Suppressor macrophage treated with lipopolysaccharide for 4 hours (primary cell): ENCODE results near the gene NCOR1.
"Not testable (repeated sequence)": the region's sequence is repeated elsewhere in the genome, so short reads cannot be mapped to it uniquely, and the experiment has no call there.

Experiments used
- DNase-seq: peaks from one replicate; pipeline ENCODE4 v3.0.0-alpha.2; 2020

The NCOR1 gene

GRCh38 chr17:16214190-16215001, 938 bp downstream of the NCOR1 start:
- DNase-seq: no peak

- DNase-seq: no peak
Measured at GRCh38 chr17:16212793-16213192, 2.5 kb downstream of the NCOR1 start.

- no peak for DNase-seq
Measured at GRCh38 chr17:16211590-16211989, 3.7 kb downstream of the NCOR1 start.

DNA sequence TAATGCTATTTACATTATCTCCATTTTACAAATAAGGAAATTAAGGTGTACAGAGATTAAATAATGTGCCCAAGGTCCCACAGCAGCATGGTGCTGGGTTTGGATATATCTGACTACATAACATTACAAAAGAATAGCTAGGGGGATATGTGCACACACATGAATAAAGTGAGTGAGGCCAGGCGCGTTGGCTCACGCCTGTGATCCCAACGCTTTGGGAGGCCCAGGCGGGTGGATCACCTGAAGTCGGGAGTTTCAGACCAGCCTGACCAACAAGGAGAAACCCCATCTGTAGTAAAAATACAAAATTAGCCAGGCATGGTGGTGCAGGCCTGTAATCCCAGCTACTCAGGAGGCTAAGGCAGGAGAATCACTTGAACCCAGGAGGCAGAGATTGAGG, 10.6 kb downstream of the NCOR1 start:
- not testable (repeated sequence) for DNase-seq

DNA sequence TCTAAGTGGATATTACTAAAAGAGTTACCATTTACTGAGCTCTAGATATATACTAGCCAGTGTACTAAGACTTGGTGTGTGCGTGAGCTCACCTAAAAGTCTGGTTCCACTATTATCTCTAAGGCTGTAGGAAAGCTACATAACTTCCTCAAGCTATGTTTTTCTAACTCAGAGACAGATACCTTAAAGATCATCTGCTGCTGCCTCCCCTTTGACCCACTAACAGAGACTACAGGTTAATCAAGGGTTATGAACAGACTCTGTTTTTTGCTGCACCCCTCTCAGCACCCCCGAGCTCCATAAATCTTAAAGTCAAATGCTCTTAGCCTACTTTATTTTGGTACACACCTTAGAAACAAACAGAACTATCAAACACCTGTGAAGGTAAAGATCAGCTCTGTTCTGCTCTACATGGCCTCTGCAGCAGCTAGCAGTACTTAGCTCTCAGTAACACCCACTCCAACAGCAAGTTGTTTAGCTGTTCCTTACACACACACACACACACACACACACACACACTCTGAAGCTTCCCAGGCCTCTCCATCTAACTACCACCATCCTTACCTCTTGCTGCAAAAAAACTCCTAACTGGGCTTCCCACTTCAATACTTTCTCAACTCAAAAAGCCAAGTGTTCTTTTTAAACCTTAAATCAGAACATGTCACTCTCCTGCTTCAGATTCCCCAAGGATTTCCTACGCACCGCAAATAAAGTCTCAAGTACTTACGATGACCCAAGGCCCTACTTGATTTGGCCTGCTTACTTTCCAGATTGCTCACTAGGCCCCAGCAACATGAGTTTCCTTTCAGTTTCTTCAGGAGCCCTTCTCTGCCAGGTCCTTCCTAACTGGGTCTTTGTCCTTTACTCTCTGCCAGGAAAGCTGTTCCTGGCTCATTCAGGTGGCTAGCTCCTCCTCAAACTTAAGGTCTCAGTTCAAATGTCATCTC, 12.5 kb downstream of the NCOR1 start:
- not testable (repeated sequence) for DNase-seq

DNA sequence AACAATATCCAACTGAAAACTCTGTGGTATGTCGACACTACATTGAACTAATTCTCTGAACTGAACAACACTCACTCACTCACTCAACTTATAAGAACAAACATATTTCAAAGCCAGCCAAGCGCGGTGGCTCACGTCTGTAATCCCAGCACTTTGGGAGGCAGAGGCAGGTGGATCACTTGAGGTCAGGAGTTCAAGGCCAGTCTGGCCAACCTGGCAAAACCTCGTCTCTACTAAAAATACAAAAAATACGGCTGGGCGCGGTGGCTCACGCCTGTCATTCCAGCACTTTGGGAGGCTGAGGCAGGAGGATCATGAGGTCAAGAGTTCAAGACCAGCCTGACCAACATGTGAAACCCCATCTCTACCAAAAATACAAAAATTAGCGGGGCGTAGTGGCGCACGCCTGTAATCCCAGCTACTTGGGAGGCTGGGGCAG, 13.6 kb downstream of the NCOR1 start:
- DNase-seq: not testable (repeated sequence)

GRCh38 chr17:16199093-16199492, 16.2 kb downstream of the NCOR1 start:
- peak; percentile 31 for DNase-seq

GRCh38 chr17:16197276-16197675, 18.1 kb downstream of the NCOR1 start:
- DNase-seq: no peak

GRCh38 chr17:16194307-16194835, 21.0 kb downstream of the NCOR1 start:
- DNase-seq: not testable (repeated sequence)

GRCh38 chr17:16191604-16192003, 23.7 kb downstream of the NCOR1 start:
- no peak for DNase-seq

- no peak for DNase-seq
Measured at GRCh38 chr17:16190703-16191360, 24.5 kb downstream of the NCOR1 start.

GRCh38 chr17:16189791-16190348, 25.5 kb downstream of the NCOR1 start:
- DNase-seq: no peak

- no peak for DNase-seq
Measured at GRCh38 chr17:16187642-16188041, 27.7 kb downstream of the NCOR1 start.

GRCh38 chr17:16181581-16181980, 33.8 kb downstream of the NCOR1 start:
- DNase-seq: no peak

GRCh38 chr17:16178836-16179235, 36.5 kb downstream of the NCOR1 start:
- DNase-seq: no peak

DNA sequence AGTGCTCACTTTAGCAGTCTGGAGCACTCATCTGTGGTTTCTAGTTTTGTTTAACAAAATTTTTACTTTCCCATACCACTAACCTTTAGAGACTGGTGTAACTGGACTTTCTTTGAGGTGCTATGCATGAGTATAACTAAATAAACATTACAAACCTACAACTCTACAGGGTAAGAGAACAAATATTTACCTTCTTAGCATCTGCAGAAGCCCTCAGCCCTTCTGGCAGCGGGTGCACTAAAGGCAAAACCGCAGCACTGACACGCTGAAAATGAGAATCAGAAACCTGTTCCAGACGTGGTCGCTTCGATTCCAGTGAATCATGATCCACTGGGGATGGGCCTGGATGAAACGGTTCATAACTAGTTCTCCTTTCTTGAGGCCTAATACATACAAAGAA, 43.7 kb downstream of the NCOR1 start:
- DNase-seq: no peak

DNA sequence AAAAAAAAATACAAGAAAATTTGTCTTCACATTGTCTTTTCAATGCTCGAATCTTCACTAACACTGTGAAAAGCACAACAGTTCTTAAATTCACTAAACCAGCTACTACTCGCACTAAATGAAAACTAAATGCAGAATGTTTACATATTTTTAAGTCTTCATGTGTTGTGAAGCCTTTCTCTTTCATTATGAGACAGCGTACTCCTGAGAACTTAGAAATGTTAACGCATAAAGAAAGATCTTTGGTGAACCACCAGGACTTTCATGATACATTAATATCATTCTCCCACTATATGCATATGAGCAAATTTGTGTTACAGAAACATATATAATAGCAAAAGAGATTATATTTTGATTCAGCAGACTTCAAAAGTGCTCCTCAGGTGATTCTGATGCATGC, 48.6 kb downstream of the NCOR1 start:
- DNase-seq: not testable (repeated sequence)

- DNase-seq: no peak
Measured at GRCh38 chr17:16158714-16159113, 56.6 kb downstream of the NCOR1 start.

GRCh38 chr17:16155536-16155935, 59.8 kb downstream of the NCOR1 start:
- no peak for DNase-seq

DNA sequence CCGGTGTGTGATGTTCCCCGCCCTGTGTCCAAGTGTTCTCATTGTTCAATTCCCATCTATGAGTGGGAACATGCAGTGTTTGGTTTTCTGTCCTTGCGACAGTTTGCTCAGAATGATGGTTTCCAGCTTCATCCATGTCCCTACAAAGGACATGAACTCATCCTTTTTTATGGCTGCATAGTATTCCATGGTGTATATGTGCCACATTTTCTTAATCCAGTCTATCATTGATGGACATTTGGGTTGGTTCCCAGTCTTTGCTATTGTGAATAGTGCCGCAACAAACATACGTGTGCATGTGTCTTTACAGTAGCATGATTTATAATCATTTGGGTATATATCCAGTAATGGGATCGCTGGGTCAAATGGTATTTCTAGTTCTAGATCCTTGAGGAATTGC, 63.0 kb downstream of the NCOR1 start:
- DNase-seq: not testable (repeated sequence)

DNA sequence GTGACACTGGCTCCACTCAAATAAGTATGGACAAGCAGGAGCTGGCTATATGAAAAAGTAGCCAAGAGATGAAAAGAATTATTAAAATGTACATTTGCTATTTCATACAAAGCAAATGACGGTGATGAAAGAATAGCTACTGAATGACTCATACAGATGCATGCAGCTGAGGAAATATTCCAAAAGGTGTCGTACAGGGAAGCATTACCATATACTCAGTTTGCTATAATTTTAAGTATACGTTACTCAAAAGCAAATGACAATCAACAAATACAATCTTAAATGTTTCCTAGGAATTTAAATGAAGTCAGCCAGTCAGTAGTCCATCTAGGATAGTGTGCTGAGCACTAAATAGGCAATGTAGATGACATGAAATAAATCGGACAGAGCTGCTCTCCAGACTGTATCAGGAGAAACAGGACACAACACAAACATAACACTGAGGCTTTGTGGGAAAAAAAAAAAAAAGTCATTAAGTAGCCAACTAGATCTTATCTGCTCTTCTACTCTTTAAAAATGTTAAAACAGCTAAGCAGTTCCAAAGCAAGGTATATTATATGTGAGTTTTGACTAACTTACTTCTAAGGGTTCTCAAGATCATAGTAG, 65.0 kb downstream of the NCOR1 start:
- no peak for DNase-seq

DNA sequence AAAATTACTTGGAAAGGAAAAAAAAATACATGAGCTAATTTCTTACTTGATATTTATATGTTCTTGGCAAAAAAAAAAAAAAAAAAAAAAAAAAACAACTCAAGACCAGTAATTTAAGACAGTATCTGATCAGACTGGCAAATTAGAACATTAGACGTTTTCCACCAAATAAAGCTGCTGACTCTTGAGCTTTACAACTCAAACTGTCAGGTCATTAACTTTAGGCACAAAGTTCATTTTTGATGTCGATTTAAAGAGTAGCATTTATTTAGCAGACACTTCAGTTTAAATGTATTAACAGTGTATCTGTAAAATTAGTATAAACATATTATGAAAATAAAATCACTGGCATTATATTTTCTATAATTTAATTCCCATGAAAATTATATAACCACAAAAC, 66.7 kb downstream of the NCOR1 start:
- DNase-seq: no peak
